ENCODE data around the gene GFOD1. TPM values are rescaled to one million over a fixed set of nuclear protein-coding genes. Genes with fewer than 3 reads are reported as not detected.

The GFOD1 gene
- total and polyA plus RNA-seq, 5 experiments from 2014 or later, result 0.08 to 2.0 (median 1.2) TPM

- H3K4me3 Mint-ChIP-seq, result no peak overlapping the region
Observed at GRCh38 chr6:13368079-13368730, 119.2 kb downstream of the GFOD1 start.

DNA sequence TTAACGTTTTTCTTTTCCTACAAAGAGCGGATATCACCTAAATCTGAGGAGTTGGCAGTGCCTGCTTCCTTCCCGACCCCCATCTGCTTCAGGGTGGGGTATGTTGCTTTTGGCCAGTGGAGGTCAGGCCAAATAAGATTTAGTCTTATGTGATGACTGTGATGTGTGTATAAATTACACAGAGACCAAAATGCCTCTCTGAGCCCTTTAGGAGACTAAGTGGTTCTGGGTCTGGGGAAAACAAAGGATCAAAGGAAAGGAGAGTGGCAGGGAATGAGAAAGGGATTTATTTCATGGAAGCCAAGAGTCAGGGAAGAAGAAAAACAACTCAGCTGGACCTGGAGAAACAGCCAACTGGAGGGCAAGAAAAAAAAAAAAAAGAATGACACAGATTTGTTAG is 120.0 kb downstream of the GFOD1 start:
- no peaks in the 10 kb centered on the region for H3K36me3 Mint-ChIP-seq

More at GRCh38 chr6:13368079-13368730, 119.2 kb downstream of the GFOD1 start:
- no peak overlapping the region for H3K27ac Mint-ChIP-seq
- POLR2A ChIA-PET, result no interaction called here
- H3K27me3 Mint-ChIP-seq, result no peaks in the 10 kb centered on the region
- DNase-seq, result no peak
- no peaks in the 10 kb centered on the region for H3K9me3 Mint-ChIP-seq
- peaks cover 0 to 9% (median 2%) of the 10 kb centered on the region in 4 donors for H3K4me1 Mint-ChIP-seq
- no peak for ATAC-seq
- no peaks in the 10 kb centered on the region for H3K36me3 Mint-ChIP-seq

DNA sequence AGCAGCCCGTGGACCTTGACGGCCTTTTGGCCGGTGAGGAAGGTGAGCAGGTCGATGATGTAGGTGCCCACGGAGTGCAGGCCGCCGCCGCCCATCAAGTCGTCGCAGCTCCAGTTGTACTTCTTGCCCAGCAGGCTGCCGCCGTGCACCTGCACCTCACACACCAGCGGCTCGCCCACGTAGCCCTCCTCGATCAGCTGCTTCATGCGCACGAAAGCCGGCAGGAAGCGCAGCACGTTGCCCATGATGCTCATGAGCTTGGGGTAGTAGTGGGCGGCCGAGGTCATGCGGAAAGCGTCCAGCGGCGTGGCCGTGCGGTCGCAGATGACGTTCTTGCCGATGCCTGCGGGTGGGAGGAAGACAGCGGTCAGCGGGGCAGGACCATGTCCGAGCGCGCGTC is 122.1 kb downstream of the GFOD1 start:
- H3K9me3 Mint-ChIP-seq, result no peaks in the 10 kb centered on the region
- H3K4me1 Mint-ChIP-seq, result peaks cover 0 to 20% (median 2%) of the 10 kb centered on the region in 4 donors
- no peaks in the 10 kb centered on the region for H3K36me3 Mint-ChIP-seq
- H3K27me3 Mint-ChIP-seq, result no peaks in the 10 kb centered on the region
- DNase-seq (no peak), ATAC-seq (no peak)
- POLR2A ChIA-PET, result no interaction called here
- no peak overlapping the region for H3K4me3 Mint-ChIP-seq
- no peak overlapping the region for H3K27ac Mint-ChIP-seq

More for the DNA sequence above, 120.0 kb downstream of the GFOD1 start:
- POLR2A ChIA-PET, result no interaction called here
- no peaks in the 10 kb centered on the region for H3K27me3 Mint-ChIP-seq
- DNase-seq (no peak), ATAC-seq (no peak)
- H3K4me3 Mint-ChIP-seq, result no peak overlapping the region
- peaks cover 0 to 9% (median 2%) of the 10 kb centered on the region in 4 donors for H3K4me1 Mint-ChIP-seq
- no peak overlapping the region for H3K27ac Mint-ChIP-seq
- no peaks in the 10 kb centered on the region for H3K9me3 Mint-ChIP-seq

DNA sequence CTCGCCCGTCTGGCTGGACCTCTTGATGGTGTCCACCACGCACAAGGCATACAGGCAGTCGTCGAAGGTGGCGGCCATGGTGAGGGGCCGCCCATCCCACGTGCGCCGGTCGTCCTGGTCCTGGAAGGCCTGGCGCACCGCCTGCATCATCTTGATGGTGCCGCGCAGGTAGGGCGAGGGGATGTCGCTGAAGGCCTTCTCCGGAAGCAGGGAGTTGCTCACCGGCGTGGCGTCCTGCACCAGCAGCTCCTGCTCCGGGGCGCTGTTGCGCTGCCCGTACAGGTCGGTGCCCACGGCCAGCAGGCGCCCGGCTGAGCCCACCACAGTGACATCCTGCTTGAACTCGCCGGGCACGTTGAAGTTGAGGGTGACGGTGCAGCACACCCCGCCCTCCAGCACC is 122.6 kb downstream of the GFOD1 start:
- no peak overlapping the region for H3K4me3 Mint-ChIP-seq
- H3K27ac Mint-ChIP-seq, result no peak overlapping the region
- DNase-seq (no peak), ATAC-seq (no peak)
- H3K27me3 Mint-ChIP-seq, result no peaks in the 10 kb centered on the region
- no peaks in the 10 kb centered on the region for H3K9me3 Mint-ChIP-seq
- no peaks in the 10 kb centered on the region for H3K36me3 Mint-ChIP-seq
- peaks cover 0 to 25% (median 3%) of the 10 kb centered on the region in 4 donors for H3K4me1 Mint-ChIP-seq
- POLR2A ChIA-PET, result no interaction called here

- POLR2A ChIA-PET, result no interaction called here
- DNase-seq, result no peak
- Mint-ChIP-seq H3K9me3 (no peaks in the 10 kb centered on the region), H3K27ac (no peak overlapping the region), H3K4me1 (peaks cover 0 to 33% (median 5%) of the 10 kb centered on the region in 4 donors), H3K36me3 (no peaks in the 10 kb centered on the region), H3K27me3 (no peaks in the 10 kb centered on the region), H3K4me3 (no peak overlapping the region)
- ATAC-seq, result no peak
Observed at GRCh38 chr6:13362412-13362811, 125.0 kb downstream of the GFOD1 start.

GRCh38 chr6:13360671-13361540 is 126.5 kb downstream of the GFOD1 start:
- Mint-ChIP-seq H3K9me3 (no peaks in the 10 kb centered on the region), H3K4me3 (no peak overlapping the region), H3K4me1 (peaks cover 12 to 48% (median 15%) of the 10 kb centered on the region in 4 donors), H3K27ac (peak overlapping the region in 1 of 10 donors; percentile 65), H3K36me3 (no peaks in the 10 kb centered on the region), H3K27me3 (no peaks in the 10 kb centered on the region)
- ATAC-seq (no peak), DNase-seq (no peak)
- POLR2A ChIA-PET, result no interaction called here

DNA sequence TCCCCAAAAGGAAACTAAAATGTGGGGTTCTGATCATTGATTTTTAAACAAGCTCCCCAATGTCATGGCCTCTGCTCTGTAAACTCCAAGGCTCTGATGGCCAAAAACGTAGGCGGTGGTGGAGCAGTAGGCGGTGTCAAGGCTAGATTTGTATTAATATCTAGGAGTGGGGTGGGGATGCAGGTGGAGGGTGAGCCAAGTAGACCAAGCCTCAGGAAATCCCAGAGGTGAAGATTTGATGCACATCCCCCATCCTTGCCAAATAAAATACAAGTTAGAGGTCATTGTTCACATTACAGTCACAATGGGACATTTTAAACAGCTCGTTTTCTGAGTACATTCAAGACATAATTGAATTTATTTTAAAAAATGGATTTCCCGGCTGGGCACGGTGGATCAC is 128.1 kb downstream of the GFOD1 start:
- no peak for DNase-seq
- Mint-ChIP-seq H3K27me3 (no peaks in the 10 kb centered on the region), H3K4me3 (no peak overlapping the region), H3K9me3 (no peaks in the 10 kb centered on the region), H3K27ac (no peak overlapping the region), H3K4me1 (peaks cover 28 to 64% (median 30%) of the 10 kb centered on the region in 4 donors), H3K36me3 (no peaks in the 10 kb centered on the region)
- POLR2A ChIA-PET, result no interaction called here
- no peak for ATAC-seq

DNA sequence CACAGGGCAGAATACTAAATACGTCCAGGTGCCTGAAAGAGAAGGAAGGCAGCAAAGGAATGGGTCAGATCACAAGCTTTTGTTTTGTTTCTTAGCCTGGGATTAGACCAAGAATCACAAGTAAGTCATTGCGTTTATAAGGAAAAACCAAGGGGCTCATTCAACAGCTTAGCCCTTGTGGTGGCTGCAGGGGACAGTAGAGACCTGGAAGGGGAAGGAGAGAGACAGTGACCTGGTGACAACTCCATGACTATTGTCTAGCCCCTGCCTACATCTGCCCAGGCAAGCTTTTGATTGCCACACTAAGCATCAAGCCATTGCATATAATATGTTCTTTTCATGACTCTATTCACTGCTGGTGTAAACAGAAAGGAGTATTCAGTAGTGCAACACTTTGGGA is 128.9 kb downstream of the GFOD1 start:
- H3K4me1 Mint-ChIP-seq, result peaks cover 32 to 64% (median 37%) of the 10 kb centered on the region in 4 donors
- no peak overlapping the region for H3K4me3 Mint-ChIP-seq
- no peaks in the 10 kb centered on the region for H3K36me3 Mint-ChIP-seq
- H3K27me3 Mint-ChIP-seq, result no peaks in the 10 kb centered on the region
- ATAC-seq, result no peak
- H3K27ac Mint-ChIP-seq, result no peak overlapping the region
- no peak for DNase-seq
- H3K9me3 Mint-ChIP-seq, result no peaks in the 10 kb centered on the region
- POLR2A ChIA-PET, result interaction anchor here (0.6 kb wide), 1 partner anchor 30 kb away, joined by 3 read pairs; the partner anchor contains the start of gene TBC1D7

DNA sequence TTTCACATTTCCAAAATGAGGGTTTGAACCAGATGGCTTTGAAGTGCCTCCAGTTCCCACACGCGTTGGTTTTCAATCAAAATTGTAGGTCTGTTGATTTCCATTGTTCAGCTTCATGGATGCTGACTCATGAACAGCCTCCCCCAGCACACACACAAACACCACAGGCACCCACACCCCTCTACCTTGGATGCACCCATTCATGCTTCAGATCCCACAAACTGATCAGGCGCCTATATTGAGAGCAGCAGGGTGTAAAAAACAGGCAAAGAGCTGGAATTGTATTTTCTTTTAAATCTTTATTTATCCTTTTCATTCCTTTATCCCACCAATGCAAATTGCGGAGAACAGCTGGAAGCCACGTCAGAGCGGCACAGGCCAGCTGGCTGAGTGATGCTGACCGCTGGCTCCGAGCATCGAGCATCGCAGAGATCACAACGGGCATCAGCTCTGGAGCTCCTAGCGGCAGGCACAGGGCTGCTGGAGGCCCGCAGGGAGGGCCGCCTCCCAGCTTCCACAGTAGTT is 129.8 kb downstream of the GFOD1 start:
- ATAC-seq (no peak), DNase-seq (no peak)
- H3K27ac Mint-ChIP-seq, result peak overlapping the region in 3 of 10 donors; percentile 31 to 83 (median 43)
- no peaks in the 10 kb centered on the region for H3K27me3 Mint-ChIP-seq
- H3K9me3 Mint-ChIP-seq, result no peaks in the 10 kb centered on the region
- POLR2A ChIA-PET, result interaction anchor here (0.7 kb wide), 1 partner anchor 50 kb away, joined by 4 read pairs; no protein-coding TSS in a partner anchor
- H3K4me3 Mint-ChIP-seq, result peak overlapping the region in 1 of 10 donors; percentile 11
- peaks cover 33 to 67% (median 40%) of the 10 kb centered on the region in 4 donors for H3K4me1 Mint-ChIP-seq
- no peaks in the 10 kb centered on the region for H3K36me3 Mint-ChIP-seq

DNA sequence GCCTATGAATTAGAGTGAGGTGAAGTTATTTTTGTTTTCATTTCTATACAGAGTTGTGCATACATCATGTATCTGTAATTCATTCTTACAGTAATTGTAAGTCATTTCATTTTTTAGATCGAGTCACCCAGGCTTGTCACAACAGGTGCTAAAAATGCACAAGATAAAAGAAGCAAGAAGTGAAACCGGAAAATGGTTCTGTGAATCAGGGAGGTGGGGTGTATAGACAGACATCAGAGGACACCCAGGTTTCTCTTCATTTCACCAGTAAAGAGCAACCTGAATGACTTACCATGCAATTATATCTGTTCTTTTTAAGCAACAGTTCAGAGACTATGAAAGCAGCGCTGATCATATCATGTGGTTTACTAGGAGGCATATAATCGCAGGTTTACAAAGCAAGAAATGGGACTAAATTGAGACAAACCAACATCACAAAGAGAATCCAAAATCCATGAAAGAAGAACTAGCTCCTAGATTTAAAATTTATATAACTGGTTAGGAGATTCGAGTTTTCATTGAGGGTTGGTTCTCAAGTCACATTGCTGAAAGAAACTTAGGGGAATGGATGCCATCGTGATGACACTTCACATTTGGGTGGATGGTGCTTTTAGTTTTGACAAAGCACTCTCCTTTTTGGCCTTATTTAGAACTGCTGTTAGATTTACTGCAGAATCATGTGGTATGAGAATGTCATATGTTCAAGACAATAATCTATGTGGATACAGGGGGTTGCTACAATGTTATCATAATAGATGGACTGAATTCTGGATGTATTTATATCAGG is 131.2 kb downstream of the GFOD1 start:
- H3K4me1 Mint-ChIP-seq, result peaks cover 33 to 65% (median 40%) of the 10 kb centered on the region in 4 donors

GRCh38 chr6:13355043-13355945 is 132.1 kb downstream of the GFOD1 start:
- POLR2A ChIA-PET, result interaction anchor here (1.2 to 1.7 kb wide), 3 partner anchors 27 to 260 kb away, joined by 4 to 7 read pairs (median 5); partner anchors contain the start of genes NOL7, SIRT5 and TBC1D7
- H3K27me3 Mint-ChIP-seq, result no peaks in the 10 kb centered on the region
- peak; percentile 56 to 75 for ATAC-seq
- H3K4me1 Mint-ChIP-seq, result peaks cover 33 to 56% (median 40%) of the 10 kb centered on the region in 4 donors
- DNase-seq, result peak in 4 of 10 donors; percentile 17 to 43 (median 20)
- H3K9me3 Mint-ChIP-seq, result no peaks in the 10 kb centered on the region
- H3K36me3 Mint-ChIP-seq, result no peaks in the 10 kb centered on the region
- H3K4me3 Mint-ChIP-seq, result peak overlapping the region; percentile 62 to 93 (median 85)
- H3K27ac Mint-ChIP-seq, result peak overlapping the region; percentile 83 to 93 (median 90)

More for the DNA sequence above, 131.2 kb downstream of the GFOD1 start:
- Mint-ChIP-seq H3K27me3 (no peaks in the 10 kb centered on the region), H3K4me3 (peak overlapping the region; percentile 62 to 93 (median 85)), H3K36me3 (no peaks in the 10 kb centered on the region), H3K9me3 (no peaks in the 10 kb centered on the region), H3K27ac (peak overlapping the region; percentile 83 to 93 (median 90))
- ATAC-seq (peak; percentile 90 to 97), DNase-seq (peak in 5 of 10 donors; percentile 9 to 71 (median 48))
- POLR2A ChIA-PET, result interaction anchor here (0.8 to 1.4 kb wide), 3 partner anchors 131 to 259 kb away, joined by 3 to 5 read pairs (median 4); partner anchors contain the start of genes GFOD1, NOL7 and SIRT5

Data from naive thymus-derived CD8-positive, alpha-beta T cell (primary cell).